ENCODE data around the gene IMMP2L. TPM values are rescaled to one million over a fixed set of nuclear protein-coding genes. Genes with fewer than 3 reads are reported as not detected.
"Not testable (repeated sequence)": the region's sequence is repeated elsewhere in the genome, so short reads cannot be mapped to it uniquely, and the experiment has no call there.

The IMMP2L gene
- total RNA-seq, 1 donor from 2014 or later: 31.9 TPM

- no peak overlapping the region for H3K27ac Mint-ChIP-seq
- intact Hi-C loops (cut with micrococcal nuclease): no loop called here
- no peak for TF ChIP-seq CTCF (IDR thresholded peaks at IDR 0.05)
- POLR2A ChIA-PET: no interaction called here
- peaks cover 5% of the 10 kb centered on the region for H3K36me3 Mint-ChIP-seq (ENCODE audit: low read depth)
- H3K4me3 Mint-ChIP-seq: no peak overlapping the region
- CTCF ChIA-PET: no interaction called here
- ATAC-seq (ENCODE audit: low read depth) (no peak), DNase-seq (no peak)
- H3K9me3 Mint-ChIP-seq: peaks cover 5% of the 10 kb centered on the region
- no peaks in the 10 kb centered on the region for H3K4me1 Mint-ChIP-seq
- no peaks in the 10 kb centered on the region for H3K27me3 Mint-ChIP-seq
Measured at GRCh38 chr7:111272092-111272491, 290.2 kb downstream of the IMMP2L start.

- ATAC-seq (ENCODE audit: low read depth); POLR2A ChIA-PET; H3K36me3 Mint-ChIP-seq (ENCODE audit: low read depth); H3K9me3 Mint-ChIP-seq; intact Hi-C loops (cut with micrococcal nuclease); H3K27me3 Mint-ChIP-seq; H3K4me3 Mint-ChIP-seq; CTCF ChIA-PET; H3K27ac Mint-ChIP-seq; H3K4me1 Mint-ChIP-seq; DNase-seq: not testable (repeated sequence)
Measured at GRCh38 chr7:111270794-111271193, 291.5 kb downstream of the IMMP2L start.

GRCh38 chr7:111268941-111269340 lies 293.4 kb downstream of the IMMP2L start:
- Mint-ChIP-seq H3K27me3 (no peaks in the 10 kb centered on the region), H3K9me3 (peaks cover 5% of the 10 kb centered on the region), H3K36me3 (ENCODE audit: low read depth) (peaks cover 5% of the 10 kb centered on the region), H3K4me3 (no peak overlapping the region), H3K27ac (no peak overlapping the region), H3K4me1 (no peaks in the 10 kb centered on the region)
- ChIA-PET CTCF (no interaction called here), POLR2A (no interaction called here)
- ATAC-seq (ENCODE audit: low read depth): no peak
- no peak for DNase-seq
- intact Hi-C loops (cut with micrococcal nuclease): no loop called here
- TF ChIP-seq CTCF (IDR thresholded peaks at IDR 0.05): no peak

- Mint-ChIP-seq H3K27me3 (no peaks in the 10 kb centered on the region), H3K36me3 (ENCODE audit: low read depth) (peaks cover 3% of the 10 kb centered on the region), H3K27ac (no peak overlapping the region), H3K4me3 (no peak overlapping the region), H3K4me1 (no peaks in the 10 kb centered on the region), H3K9me3 (peaks cover 2% of the 10 kb centered on the region)
- ATAC-seq (ENCODE audit: low read depth) (no peak), DNase-seq (no peak)
- ChIA-PET CTCF (no interaction called here), POLR2A (no interaction called here)
- intact Hi-C loops (cut with micrococcal nuclease): no loop called here
- TF ChIP-seq CTCF (IDR thresholded peaks at IDR 0.05): no peak
Measured at GRCh38 chr7:111266613-111267012, 295.7 kb downstream of the IMMP2L start.

- CTCF ChIA-PET: no interaction called here
- no peak for TF ChIP-seq CTCF (IDR thresholded peaks at IDR 0.05)
- ATAC-seq (ENCODE audit: low read depth): no peak
- Mint-ChIP-seq H3K9me3 (no peaks in the 10 kb centered on the region), H3K36me3 (ENCODE audit: low read depth) (no peaks in the 10 kb centered on the region), H3K4me1 (no peaks in the 10 kb centered on the region), H3K4me3 (no peak overlapping the region), H3K27ac (no peak overlapping the region), H3K27me3 (no peaks in the 10 kb centered on the region)
- intact Hi-C loops (cut with micrococcal nuclease): no loop called here
- no peak for DNase-seq
- POLR2A ChIA-PET: no interaction called here
Measured at GRCh38 chr7:111265394-111265793, 296.9 kb downstream of the IMMP2L start.

GRCh38 chr7:111264981-111265380 lies 297.3 kb downstream of the IMMP2L start:
- ChIA-PET CTCF (no interaction called here), POLR2A (no interaction called here)
- DNase-seq: no peak
- ATAC-seq (ENCODE audit: low read depth): no peak
- no peak overlapping the region for H3K4me3 Mint-ChIP-seq
- H3K4me1 Mint-ChIP-seq: no peaks in the 10 kb centered on the region
- TF ChIP-seq CTCF (IDR thresholded peaks at IDR 0.05): no peak
- H3K27me3 Mint-ChIP-seq: no peaks in the 10 kb centered on the region
- intact Hi-C loops (cut with micrococcal nuclease): no loop called here
- H3K27ac Mint-ChIP-seq: no peak overlapping the region
- H3K9me3 Mint-ChIP-seq: no peaks in the 10 kb centered on the region
- no peaks in the 10 kb centered on the region for H3K36me3 Mint-ChIP-seq (ENCODE audit: low read depth)
